ENCODE measurements around the gene CUX1.
"Not testable (repeated sequence)": the region's sequence is repeated elsewhere in the genome, so short reads cannot be mapped to it uniquely, and the experiment has no call there.

Gene CUX1

GRCh38 chr7:101817471-101818286, at the start of gene CUX1:
TSS of gene CUX1 (plus strand) at chr7:101817626. CDS start at chr7:101817640, 14 bp downstream.
- DNase-seq = peak in 4 of 6 experiments; percentile 16 to 32 (median 20)

GRCh38 chr7:101768280-101768679, 49.1 kb upstream of the CUX1 start:
- no peak for DNase-seq

GRCh38 chr7:101770466-101770865, 47.0 kb upstream of the CUX1 start:
- no peak for DNase-seq

- no peak for DNase-seq
These were observed 44.8 kb upstream of the CUX1 start for GRCh38 chr7:101772508-101773211.

- no peak for DNase-seq
These were observed 42.2 kb upstream of the CUX1 start for GRCh38 chr7:101775181-101775580.

- DNase-seq = no peak
These were observed 39.3 kb upstream of the CUX1 start for GRCh38 chr7:101778026-101778580.

- no peak for DNase-seq
These were observed 38.2 kb upstream of the CUX1 start for GRCh38 chr7:101779267-101779666.

- DNase-seq = no peak
These were observed 37.1 kb upstream of the CUX1 start for GRCh38 chr7:101780281-101780680.

- DNase-seq = no peak
These were observed 36.0 kb upstream of the CUX1 start for GRCh38 chr7:101781439-101781838.

- DNase-seq = no peak
These were observed 35.0 kb upstream of the CUX1 start for GRCh38 chr7:101782476-101782875.

- DNase-seq = no peak
These were observed 34.5 kb upstream of the CUX1 start for GRCh38 chr7:101782896-101783295.

GRCh38 chr7:101783381-101784181, 33.8 kb upstream of the CUX1 start:
- no peak for DNase-seq

- DNase-seq = no peak
These were observed 32.9 kb upstream of the CUX1 start for GRCh38 chr7:101784292-101785127.

GRCh38 chr7:101787864-101788263, 29.6 kb upstream of the CUX1 start:
- no peak for DNase-seq

- DNase-seq = no peak
These were observed 28.9 kb upstream of the CUX1 start for GRCh38 chr7:101788517-101788916.

- no peak for DNase-seq
These were observed 26.7 kb upstream of the CUX1 start for GRCh38 chr7:101790566-101791293.

GRCh38 chr7:101792051-101792681, 25.3 kb upstream of the CUX1 start:
- DNase-seq = no peak

GRCh38 chr7:101792682-101793071, 24.7 kb upstream of the CUX1 start:
- not testable (repeated sequence) for DNase-seq

- DNase-seq = no peak
These were observed 22.0 kb upstream of the CUX1 start for GRCh38 chr7:101795461-101795860.

- DNase-seq = not testable (repeated sequence)
These were observed 19.3 kb upstream of the CUX1 start for GRCh38 chr7:101798173-101798572.
